Measurements from ENCODE around the gene NEK6.

Gene NEK6

GRCh38 chr9:124357721-124358361, 100.1 kb downstream of the NEK6 start:
- no peak for DNase-seq

- no peak for DNase-seq
Observed at GRCh38 chr9:124358631-124359030, 100.9 kb downstream of the NEK6 start.

- no peak for DNase-seq
Observed at GRCh38 chr9:124359426-124359825, 101.7 kb downstream of the NEK6 start.

GRCh38 chr9:124359855-124360678, 102.3 kb downstream of the NEK6 start:
- no peak for DNase-seq

GRCh38 chr9:124361128-124361527, 103.4 kb downstream of the NEK6 start:
- DNase-seq, result no peak

- DNase-seq, result no peak
Observed at GRCh38 chr9:124363326-124364096, 105.8 kb downstream of the NEK6 start.

GRCh38 chr9:124364141-124364540, 106.4 kb downstream of the NEK6 start:
- DNase-seq, result no peak

- DNase-seq, result no peak
Observed at GRCh38 chr9:124365036-124365435, 107.3 kb downstream of the NEK6 start.

- no peak for DNase-seq
Observed at GRCh38 chr9:124366476-124367220, 108.9 kb downstream of the NEK6 start.

- no peak for DNase-seq
Observed at GRCh38 chr9:124368692-124369091, 110.9 kb downstream of the NEK6 start.

GRCh38 chr9:124369231-124369797, 111.6 kb downstream of the NEK6 start:
- DNase-seq, result no peak

GRCh38 chr9:124370896-124371582, 113.3 kb downstream of the NEK6 start:
- DNase-seq, result no peak

- no peak for DNase-seq
Observed at GRCh38 chr9:124372038-124372437, 114.3 kb downstream of the NEK6 start.

GRCh38 chr9:124373386-124373785, 115.6 kb downstream of the NEK6 start:
- DNase-seq, result no peak

- no peak for DNase-seq
Observed at GRCh38 chr9:124373851-124374250, 116.1 kb downstream of the NEK6 start.

- DNase-seq, result no peak
Observed at GRCh38 chr9:124375726-124376125, 118.0 kb downstream of the NEK6 start.

GRCh38 chr9:124376329-124376728, 118.6 kb downstream of the NEK6 start:
- DNase-seq, result no peak

- no peak for DNase-seq
Observed at GRCh38 chr9:124377551-124378406, 120.0 kb downstream of the NEK6 start.

GRCh38 chr9:124381170-124381945, 123.6 kb downstream of the NEK6 start:
- no peak for DNase-seq

- DNase-seq, result no peak
Observed at GRCh38 chr9:124384210-124384609, 126.5 kb downstream of the NEK6 start.
